GM12864 (cell line): ENCODE results near the gene PSMA6.
"Not testable (repeated sequence)": the region's sequence is repeated elsewhere in the genome, so short reads cannot be mapped to it uniquely, and the experiment has no call there.

Experiments used
- DNase-seq: peaks from one replicate; pipeline ENCODE4 v3.0.0-alpha.2; 2011; ENCODE audit warnings: low read depth
- H3K4me3 ChIP-seq: 2 replicates; pipeline ENCODE4 v1.5.1; 2011; ENCODE audit warnings: mild to moderate bottlenecking, low read depth, low read length, control low read depth
- TF ChIP-seq, protein P1 (sequence below): IDR thresholded peaks from 2 replicates; pipeline ENCODE4 v1.5.1; 2011; ENCODE audit warnings: low read depth, mild to moderate bottlenecking, moderate library complexity, low read length, control low read depth, inconsistent platforms; ENCODE audit errors: missing control alignments

PSMA6 gene

DNA sequence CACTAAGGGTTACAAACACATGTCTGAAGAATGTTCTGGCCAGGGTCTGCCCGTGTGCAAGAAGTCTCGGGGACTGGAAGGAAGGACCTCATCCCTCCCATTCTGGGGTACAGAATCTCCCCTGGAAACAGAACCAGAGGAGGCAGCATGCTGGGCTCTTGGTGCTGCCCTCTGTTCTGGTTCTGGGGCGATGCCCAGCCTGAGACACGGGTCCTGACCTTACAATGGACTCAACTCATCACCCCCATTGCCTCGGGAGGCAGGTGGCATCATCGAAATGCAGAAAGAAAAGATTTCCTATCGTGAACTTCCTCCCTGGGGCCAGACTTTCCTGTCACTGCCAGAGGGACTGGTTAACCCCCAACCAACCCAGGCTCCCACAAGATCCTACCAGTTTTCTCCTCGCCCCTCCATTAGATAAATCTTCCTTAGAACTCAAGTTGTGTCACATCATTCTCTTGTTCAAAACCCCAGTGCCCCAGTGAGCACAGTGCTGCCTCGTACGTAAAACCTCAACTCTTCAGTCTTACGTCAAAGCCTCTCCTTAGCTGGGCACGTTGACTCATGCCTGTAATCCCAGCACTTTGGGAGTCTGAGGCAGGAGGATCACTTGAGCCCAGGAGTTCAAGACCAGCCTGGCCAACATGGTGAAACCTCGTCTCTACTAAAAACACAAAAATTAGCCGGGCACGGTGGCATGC lies 52.1 kb downstream of the PSMA6 start:
- no peak overlapping the region for H3K4me3 ChIP-seq
- DNase-seq, result no peak
- TF ChIP-seq, protein P1, sequence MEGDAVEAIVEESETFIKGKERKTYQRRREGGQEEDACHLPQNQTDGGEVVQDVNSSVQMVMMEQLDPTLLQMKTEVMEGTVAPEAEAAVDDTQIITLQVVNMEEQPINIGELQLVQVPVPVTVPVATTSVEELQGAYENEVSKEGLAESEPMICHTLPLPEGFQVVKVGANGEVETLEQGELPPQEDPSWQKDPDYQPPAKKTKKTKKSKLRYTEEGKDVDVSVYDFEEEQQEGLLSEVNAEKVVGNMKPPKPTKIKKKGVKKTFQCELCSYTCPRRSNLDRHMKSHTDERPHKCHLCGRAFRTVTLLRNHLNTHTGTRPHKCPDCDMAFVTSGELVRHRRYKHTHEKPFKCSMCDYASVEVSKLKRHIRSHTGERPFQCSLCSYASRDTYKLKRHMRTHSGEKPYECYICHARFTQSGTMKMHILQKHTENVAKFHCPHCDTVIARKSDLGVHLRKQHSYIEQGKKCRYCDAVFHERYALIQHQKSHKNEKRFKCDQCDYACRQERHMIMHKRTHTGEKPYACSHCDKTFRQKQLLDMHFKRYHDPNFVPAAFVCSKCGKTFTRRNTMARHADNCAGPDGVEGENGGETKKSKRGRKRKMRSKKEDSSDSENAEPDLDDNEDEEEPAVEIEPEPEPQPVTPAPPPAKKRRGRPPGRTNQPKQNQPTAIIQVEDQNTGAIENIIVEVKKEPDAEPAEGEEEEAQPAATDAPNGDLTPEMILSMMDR, result no peak

- no peak for DNase-seq
- TF ChIP-seq, protein P1, result no peak
- H3K4me3 ChIP-seq, result no peak overlapping the region
These were observed 54.6 kb downstream of the PSMA6 start for GRCh38 chr14:35346738-35347322.

DNA sequence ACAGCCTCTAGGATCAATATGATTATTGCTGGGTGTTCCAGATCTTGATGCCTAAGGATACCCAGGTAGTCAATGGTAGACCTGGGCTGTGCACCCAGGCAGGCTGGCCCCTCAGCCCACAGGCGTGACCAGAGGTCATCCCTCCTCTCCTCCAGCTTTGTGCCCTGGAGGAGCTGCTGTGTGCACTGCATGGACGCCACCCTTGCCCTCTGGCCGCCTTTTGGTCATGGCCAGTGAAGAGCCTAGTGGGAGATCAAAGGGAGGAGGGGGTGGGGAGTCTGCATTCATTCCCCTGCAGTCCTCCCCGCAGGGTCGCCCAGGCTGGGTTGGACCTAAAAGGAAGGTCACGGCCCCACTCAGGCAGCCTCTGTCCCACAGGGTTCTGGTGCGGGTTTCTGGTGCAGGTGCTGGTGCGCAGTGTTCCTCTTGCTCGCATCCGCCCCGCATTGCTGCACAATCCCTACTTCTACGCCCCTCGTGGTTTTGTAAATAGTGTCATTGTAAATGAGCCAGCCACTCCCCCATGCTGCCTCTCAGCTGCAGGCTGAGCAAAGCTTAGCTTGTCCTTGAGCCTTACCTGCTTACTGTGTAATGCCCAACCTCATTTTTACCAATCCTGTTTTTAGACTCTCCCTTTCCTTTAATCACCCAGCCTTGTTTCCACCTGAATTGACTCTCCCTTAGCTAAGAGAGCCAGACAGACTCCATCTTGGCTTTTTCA lies 55.3 kb downstream of the PSMA6 start:
- H3K4me3 ChIP-seq, result no peak overlapping the region
- TF ChIP-seq, protein P1, result no peak
- no peak for DNase-seq

- not testable (repeated sequence) for DNase-seq, H3K4me3 ChIP-seq
These were observed 55.8 kb downstream of the PSMA6 start for GRCh38 chr14:35348044-35348380.

DNA sequence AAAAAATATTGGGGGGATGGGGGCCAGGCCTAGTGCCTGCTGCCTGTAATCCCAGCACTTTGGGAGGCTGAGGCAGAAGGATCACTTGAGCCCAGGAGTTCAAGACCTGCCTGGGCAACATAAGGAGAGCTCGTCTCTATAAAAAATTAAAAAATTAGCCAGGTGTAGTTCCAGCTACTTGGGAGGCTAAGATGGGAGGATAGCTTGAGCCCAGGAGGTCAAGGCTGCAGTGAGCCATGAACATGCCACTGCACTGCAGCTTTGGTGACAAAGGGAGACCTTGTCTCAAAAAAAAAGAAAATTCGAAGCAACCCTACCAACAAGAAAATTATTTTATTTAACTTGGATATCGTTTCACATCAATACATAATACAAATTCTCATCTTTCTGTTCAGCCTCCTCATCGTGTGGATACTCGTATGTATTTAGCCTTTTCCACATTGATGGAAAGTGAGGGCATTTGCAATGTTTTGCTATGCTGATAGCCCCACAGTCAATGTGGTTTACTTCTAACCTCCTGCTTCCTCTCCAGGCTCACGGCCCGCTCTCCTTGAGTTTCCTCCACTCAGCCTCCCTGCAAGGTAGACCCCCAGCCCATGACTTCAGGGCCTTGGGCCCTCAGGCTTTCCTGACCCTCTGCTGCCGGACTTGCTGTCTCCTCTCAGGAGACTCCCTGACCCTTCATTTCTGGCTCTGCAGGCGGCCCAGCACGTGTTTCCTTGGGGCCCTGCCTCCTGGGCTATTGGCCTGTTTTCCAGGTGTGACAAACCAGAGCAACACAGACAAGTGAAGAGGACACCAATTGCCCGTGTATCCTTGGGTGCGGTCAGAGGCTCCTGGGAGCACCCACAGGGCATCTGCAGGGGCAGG lies 57.5 kb downstream of the PSMA6 start:
- TF ChIP-seq, protein P1, result no peak
- no peak overlapping the region for H3K4me3 ChIP-seq
- DNase-seq, result no peak

- no peak overlapping the region for H3K4me3 ChIP-seq
- TF ChIP-seq, protein P1, result no peak
- no peak for DNase-seq
These were observed 59.3 kb downstream of the PSMA6 start for GRCh38 chr14:35351497-35351896.

DNA sequence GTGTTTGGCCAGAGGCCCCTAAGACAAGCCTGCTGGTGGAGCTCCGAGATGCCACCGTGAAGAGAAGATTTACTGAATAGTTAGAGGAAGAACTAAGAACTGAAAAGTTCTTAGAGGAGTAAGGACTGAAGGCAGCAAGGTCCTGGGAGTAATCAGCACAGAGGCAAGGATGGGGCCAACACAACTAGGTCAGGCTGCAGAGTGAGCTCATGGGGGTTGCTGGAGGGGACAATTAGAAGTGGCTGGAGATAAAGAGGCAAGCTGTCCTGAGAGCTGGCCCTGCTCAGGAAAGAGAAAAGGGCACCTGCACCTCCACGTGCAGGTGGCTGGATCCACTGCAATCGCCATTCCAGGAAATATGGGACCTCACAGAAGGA lies 59.7 kb downstream of the PSMA6 start:
- TF ChIP-seq, protein P1, result no peak
- no peak for DNase-seq
- no peak overlapping the region for H3K4me3 ChIP-seq
